ENCODE data around the gene PPEF1. TPM values are rescaled to one million over a fixed set of nuclear protein-coding genes. Genes with fewer than 3 reads are reported as not detected.
A peak's percentile ranks its signal among the peaks of the same experiment; 100 is the strongest.

Gene PPEF1
- total and polyA plus RNA-seq, 9 of the 15 experiments (the other 6 are each of a cell fraction or from before 2014, with no cell fraction given), result not detected

GRCh38 chrX:18674788-18675735 lies 32.4 kb upstream of the PPEF1 start:
- peak; percentile 75 to 86 (median 85) for DNase-seq (ENCODE audit: extremely low read depth in 1 of 4, low spot score in 3 of 4)
- Histone ChIP-seq H3K27me3 (ENCODE audit: control insufficient read depth in 2 of 2, insufficient read depth in 2 of 2, low read length in 2 of 2) (no peaks in the 10 kb centered on the region), H3K9me3 (replicated peaks; ENCODE audit: control insufficient read depth, insufficient read depth, low read depth, low read length) (no peaks in the 10 kb centered on the region), H3K4me2 (ENCODE audit: insufficient read depth, low read length) (peak overlapping the region; percentile 64), H4K20me1 (replicated peaks; ENCODE audit: control insufficient read depth, insufficient read depth, low read length) (no peaks in the 10 kb centered on the region), H3K27ac (ENCODE audit: extremely low read depth, low read depth, low read length) (peak overlapping the region; percentile 76; the same call in 2 of the 3 replicates), H3K36me3 (ENCODE audit: control insufficient read depth, insufficient read depth, low read length) (no peaks in the 10 kb centered on the region), H3K4me1 (replicated peaks in 1 of 2; ENCODE audit: control insufficient read depth in 2 of 2, insufficient read depth in 2 of 2, low read length in 2 of 2) (peaks cover 0 to 10% of the 10 kb centered on the region in 2 experiments; a peak in 3 of 5 replicates), H3K9ac (ENCODE audit: insufficient read depth in 1 of 2, low read depth in 2 of 2, low read length in 2 of 2) (peak overlapping the region; percentile 77 to 92), H2AFZ (ENCODE audit: low read depth, low read length) (peak overlapping the region; percentile 85), H3K4me3 (peak overlapping the region; percentile 70), H3K79me2 (ENCODE audit: control insufficient read depth, insufficient read depth, low read length) (no peaks in the 10 kb centered on the region), H3K9me1 (ENCODE audit: control insufficient read depth, insufficient read depth, low read length) (no peaks in the 10 kb centered on the region)
- intact Hi-C loops (cut with micrococcal nuclease), result no loop called here
- peak; percentile 65 for FAIRE-seq
- WGBS (ENCODE audit: insufficient coverage, low coverage, missing lambda C conversion rate), result 1% methylated on average over 23 of the region's 74 CpGs
- POLR2A ChIA-PET, result no interaction called here
- BruUV-seq (replicated peaks), result no TSS peak
- peak; percentile 85 for ATAC-seq
- in situ Hi-C loops (cut with MboI), result no loop called here
- CTCF ChIA-PET (ENCODE audit: low intra/inter-chr PET ratio), result no interaction called here
- no peak for TF ChIP-seq GTF2F1 (IDR thresholded peaks at IDR 0.05; ENCODE audit: low read depth, low read length)
- no peak for TF ChIP-seq ZBTB1 (CRISPR knock-in tag; IDR thresholded peaks at IDR 0.05; ENCODE audit: borderline replicate concordance, low read depth)
- no peak for TF ChIP-seq RFX1 (IDR thresholded peaks at IDR 0.05)
- TF ChIP-seq POLR3G (IDR thresholded peaks at IDR 0.05; ENCODE audit: extremely low read depth, insufficient read length, insufficient replicate concordance), result peak; percentile 32
- TF ChIP-seq ZNF253 (CRISPR knock-in tag; conservative IDR thresholded peaks at IDR 0.05), result no peak
- peak in 1 of 2 experiments; percentile 58; a peak in 1 of 4 replicates for TF ChIP-seq FOXK2 (conservative IDR thresholded peaks at IDR 0.05 in 1 of 2, IDR thresholded peaks at IDR 0.05 in 1 of 2; ENCODE audit: low read depth in 2 of 2)
- no peak for TF ChIP-seq PKNOX1 (IDR thresholded peaks at IDR 0.05)
- peak in 1 of 2 experiments; percentile 57; a peak in 2 of 4 replicates for TF ChIP-seq CSDE1 (IDR thresholded peaks at IDR 0.05)
- no peak for TF ChIP-seq SFPQ (IDR thresholded peaks at IDR 0.05; ENCODE audit: low read depth, low read length)
- TF ChIP-seq ZNF212 (CRISPR knock-in tag; IDR thresholded peaks at IDR 0.05), result no peak
- no peak for TF ChIP-seq FUS (optimal IDR thresholded peaks at IDR 0.05; ENCODE audit: low read depth, low read length)
- TF ChIP-seq SRSF1 (IDR thresholded peaks at IDR 0.05; ENCODE audit: low read depth, low read length), result no peak
- no peak for TF ChIP-seq PHF21A (IDR thresholded peaks at IDR 0.05; ENCODE audit: borderline replicate concordance, low read depth)
- no peak for TF ChIP-seq ZNF408 (CRISPR knock-in tag; IDR thresholded peaks at IDR 0.05; ENCODE audit: low read depth)
- TF ChIP-seq TCF3 (CRISPR knock-in tag; IDR thresholded peaks at IDR 0.05), result no peak
- TF ChIP-seq RBM39 (optimal IDR thresholded peaks at IDR 0.05; ENCODE audit: low read depth, low read length), result no peak
